K562 (cell line): ENCODE results near the gene ZDHHC8. TPM values are rescaled to one million over a fixed set of nuclear protein-coding genes. Genes with fewer than 3 reads are reported as not detected.

Source experiments
- CREB1 ChIP-seq, 2 experiments: sonication (generic) in 1 of 2; formaldehyde crosslinking in 1 of 2; IDR thresholded peaks; 2 replicates each; pipeline versions ENCODE4 v1.6.1 to v1.8.0; 2012 to 2022; ENCODE audit warnings: inconsistent platforms in 1 of 2, mild to moderate bottlenecking in 1 of 2, missing genetic modification reagents in 1 of 2, moderate library complexity in 1 of 2
- CREB5 ChIP-seq: fragments of 250-450 bp; sonication (Bioruptor Pico); IDR thresholded peaks from 2 replicates; pipeline ENCODE4 v1.5.0; 2020; ENCODE audit warnings: mild to moderate bottlenecking
- DACH1 ChIP-seq: fragments of 450-650 bp; IDR thresholded peaks from 2 replicates; pipeline ENCODE4 v1.6.1; 2018; ENCODE audit not compliant: partially characterized antibody
- E2F6 ChIP-seq, 2 experiments: IDR thresholded peaks; 2 replicates each; pipeline ENCODE4 v1.6.1; 2011; ENCODE audit warnings: borderline replicate concordance in 1 of 2, control low read depth in 1 of 2, low read depth in 1 of 2, low read length in 1 of 2, mild to moderate bottlenecking in 1 of 2, mixed read lengths in 1 of 2, moderate library complexity in 1 of 2; ENCODE audit not compliant: insufficient read depth in 1 of 2, insufficient read length in 1 of 2, poor library complexity in 1 of 2, severe bottlenecking in 1 of 2; ENCODE audit errors: extremely low read depth in 1 of 2
- ERF ChIP-seq: fragments of 450-650 bp; formaldehyde crosslinking; IDR thresholded peaks from 2 replicates; pipeline ENCODE4 v1.4.0; 2020; ENCODE audit warnings: mild to moderate bottlenecking, mixed read lengths
- HNRNPUL1 ChIP-seq: fragments of 200-400 bp; formaldehyde crosslinking; IDR thresholded peaks from 2 replicates; pipeline ENCODE4 v1.6.1; 2017; ENCODE audit warnings: low read length
- IRF9 ChIP-seq: fragments of 450-650 bp; IDR thresholded peaks from 2 replicates; pipeline ENCODE4 v1.6.1; 2016; ENCODE audit warnings: missing biosample characterization, missing genetic modification characterization
- RAD21 ChIP-seq, 2 experiments: fragments of 250-450 bp in 1 of 2; fragments of 450-650 bp in 1 of 2; sonication (Bioruptor Pico) in 1 of 2; formaldehyde crosslinking in 1 of 2; IDR thresholded peaks in 1 of 2; conservative IDR thresholded peaks in 1 of 2; 2 replicates each; pipeline versions ENCODE4 v1.4.0 to v1.8.0; 2020 to 2022; ENCODE audit warnings: mild to moderate bottlenecking in 2 of 2, moderate library complexity in 1 of 2
- RBFOX2 ChIP-seq: fragments of 200-400 bp; formaldehyde crosslinking; IDR thresholded peaks from 2 replicates; pipeline ENCODE4 v1.6.1; 2017; ENCODE audit warnings: low read depth, mild to moderate bottlenecking, low read length, moderate library complexity
- SMAD4 ChIP-seq: fragments of 250-450 bp; sonication (Bioruptor Pico); conservative IDR thresholded peaks from 2 replicates; pipeline ENCODE4 v1.8.0; 2021; ENCODE audit warnings: inconsistent platforms, mild to moderate bottlenecking, moderate library complexity
- SUPT5H ChIP-seq: fragments of 450-650 bp; IDR thresholded peaks from 2 replicates; pipeline ENCODE4 v1.6.1; 2016
- TBL1XR1 ChIP-seq, 2 experiments: IDR thresholded peaks; 2 replicates each; pipeline ENCODE4 v1.6.1; 2012; ENCODE audit warnings: improper control_type of control experiment in 2 of 2, low read length in 2 of 2, mild to moderate bottlenecking in 1 of 2
- TFE3 ChIP-seq: fragments of 450-650 bp; formaldehyde crosslinking; IDR thresholded peaks from 2 replicates; pipeline ENCODE4 v1.4.0; 2020; ENCODE audit warnings: mild to moderate bottlenecking, mixed read lengths
- ZBTB11 ChIP-seq, 3 experiments: fragments of 200-800 bp in 1 of 3; fragments of 250-450 bp in 1 of 3; fragments of 450-650 bp in 1 of 3; sonication (Bioruptor Pico) in 1 of 3; sonication (Bioruptor generic) in 1 of 3; formaldehyde crosslinking in 1 of 3; IDR thresholded peaks; 2 replicates each; pipeline versions ENCODE4 v1.6.1 to v1.8.0; 2016 to 2022; ENCODE audit warnings: mild to moderate bottlenecking in 2 of 3, missing genetic modification characterization in 2 of 3, missing compliant biosample characterization in 1 of 3, moderate library complexity in 1 of 3
- ZFPM2 ChIP-seq: fragments of 250-450 bp; sonication (Bioruptor Pico); IDR thresholded peaks from 2 replicates; pipeline ENCODE4 v1.5.1; 2022; ENCODE audit warnings: mild to moderate bottlenecking
- ZKSCAN1 ChIP-seq: fragments of 150-350 bp; IDR thresholded peaks from 2 replicates; pipeline ENCODE4 v1.6.1; 2016; ENCODE audit warnings: low read depth, low read length
- ZNF174 ChIP-seq: fragments of 250-450 bp; sonication (Bioruptor Pico); IDR thresholded peaks from 2 replicates; pipeline ENCODE4 v1.4.0; 2020; ENCODE audit warnings: mild to moderate bottlenecking
- polyA plus RNA-seq, 8 experiments: library from polyadenylated mRNA; depleted of rRNA in 4 of 8; stranded (reverse) in 5 of 8; unstranded in 3 of 8; fragments of >200 nt; fragmentation: Nextera tagmentation in 2 of 8; fragmentation: Illumina TruSeq in 1 of 8; extraction: Ambion mirVana in 2 of 8; extraction: Trizol in 1 of 8; gene quantifications; 2 replicates each; pipeline versions ENCODE4 v1.2.1 to v1.2.3, GENCODE V29; 2011 to 2014; ENCODE audit warnings: inconsistent platforms in 1 of 8, missing spikeins in 1 of 8
- total RNA-seq, 7 experiments: library from RNA; depleted of rRNA in 6 of 7; stranded (reverse); fragments of >200 nt in 6 of 7; fragmentation: Illumina TruSeq in 2 of 7; extraction: Trizol in 2 of 7; gene quantifications; 2 replicates each; pipeline versions ENCODE4 v1.2.1 to v1.2.3, GENCODE V29; 2011 to 2021; ENCODE audit warnings: low replicate concordance in 1 of 7

ZDHHC8 gene
- total and polyA plus RNA-seq, 9 of the 15 experiments (the other 6 are each of a cell fraction or from before 2014, with no cell fraction given) = 0.04 to 109 (median 16.4) TPM

GRCh38 chr22:20116951-20117632 lies 14.5 kb upstream of the ZDHHC8 start, which contains the start of gene TRMT2A (continued):
- TF ChIP-seq E2F6 (IDR thresholded peaks at IDR 0.05; ENCODE audit: borderline replicate concordance in 1 of 2, extremely low read depth in 1 of 2, insufficient read depth in 1 of 2, insufficient read length in 1 of 2, low read depth in 1 of 2, low read length in 1 of 2, poor library complexity in 1 of 2, severe bottlenecking in 1 of 2) = peak; percentile 99 to 100
- no peak for TF ChIP-seq DACH1
- peak in 1 of 3 experiments; percentile 35; a peak in 1 of 6 replicates for TF ChIP-seq ZBTB11 (CRISPR knock-in tag; IDR thresholded peaks at IDR 0.05)
- no peak for TF ChIP-seq CREB5
- TF ChIP-seq IRF9 (tag) = 0 out of 2 replicates have a peak, but pooled peaks have one; percentile 30
- peak; percentile 95 for TF ChIP-seq RBFOX2
- peak; percentile 99 for TF ChIP-seq CREB1 (IDR thresholded peaks at IDR 0.05)
- no peak for TF ChIP-seq CREB1 (CRISPR knock-in tag; IDR thresholded peaks at IDR 0.05)
- peak; percentile 1; the same call in 1 of the 2 replicates for TF ChIP-seq TFE3 (CRISPR knock-in tag)
- 0 out of 2 replicates have a peak, but pooled peaks have one; percentile 91 for TF ChIP-seq SUPT5H
- TF ChIP-seq TBL1XR1 (IDR thresholded peaks at IDR 0.05; ENCODE audit: low read length in 2 of 2) = peak; percentile 93 to 99
- TF ChIP-seq ZKSCAN1 = peak; percentile 99
- TF ChIP-seq HNRNPUL1 = no peak
- TF ChIP-seq ZFPM2 (CRISPR knock-in tag) = peak; percentile 94; the same call in 1 of the 2 replicates
- peak; percentile 99 for TF ChIP-seq SMAD4 (CRISPR knock-in tag)
- TF ChIP-seq RAD21 (CRISPR knock-in tag; conservative IDR thresholded peaks at IDR 0.05 in 1 of 2, IDR thresholded peaks at IDR 0.05 in 1 of 2) = peak in 1 of 2 experiments; percentile 49; a peak in 2 of 4 replicates
- TF ChIP-seq ZNF174 (CRISPR knock-in tag) = 0 out of 2 replicates have a peak, but pooled peaks have one; percentile 6
- TF ChIP-seq ERF (CRISPR knock-in tag) = peak; percentile 93
